GM18951 (cell line): Measurements from ENCODE around the gene SLC39A10.
"Not testable (repeated sequence)": the region's sequence is repeated elsewhere in the genome, so short reads cannot be mapped to it uniquely, and the experiment has no call there.

Source experiments
- POLR2A ChIP-seq: IDR thresholded peaks from 4 replicates; pipeline ENCODE4 v1.6.1; 2011; ENCODE audit warnings: mild to moderate bottlenecking; ENCODE audit not compliant: insufficient read length, insufficient read depth; ENCODE audit errors: extremely low read depth
- in situ Hi-C: fragments of 300-500 bp; cut with MboI; formaldehyde crosslinking; loops from one replicate; pipeline ENCODE4 v1.12.0; 2022; ENCODE audit warnings: low sequenced_read_pairs, mixed read lengths, inconsistent platforms; ENCODE audit not compliant: unreplicated experiment

Gene SLC39A10

GRCh38 chr2:195671563-195671962, 14.5 kb downstream of the SLC39A10 start:
- in situ Hi-C loops = no loop called here
- no peak for TF ChIP-seq POLR2A

DNA sequence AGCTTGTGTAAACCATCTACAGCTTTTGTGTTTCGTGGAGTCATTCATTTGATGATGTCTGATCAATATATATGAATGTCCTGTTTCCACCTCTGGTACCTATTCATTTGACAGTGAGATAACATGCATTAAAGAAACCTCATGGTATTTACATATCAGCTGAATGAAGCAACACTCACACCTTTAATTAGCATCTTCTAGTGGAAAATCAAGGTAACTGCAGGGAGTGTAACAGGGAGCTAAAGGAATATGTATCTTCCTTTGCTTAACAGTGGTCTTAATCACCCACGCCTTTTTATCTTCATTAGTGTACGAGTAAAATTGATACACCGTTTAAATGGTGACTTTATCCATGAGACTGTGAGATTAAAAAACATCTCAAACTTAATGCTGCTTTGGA, 15.6 kb downstream of the SLC39A10 start:
- no peak for TF ChIP-seq POLR2A
- in situ Hi-C loops = no loop called here

- in situ Hi-C loops = no loop called here
- TF ChIP-seq POLR2A = no peak
Observed at GRCh38 chr2:195674491-195675221, 17.6 kb downstream of the SLC39A10 start.

DNA sequence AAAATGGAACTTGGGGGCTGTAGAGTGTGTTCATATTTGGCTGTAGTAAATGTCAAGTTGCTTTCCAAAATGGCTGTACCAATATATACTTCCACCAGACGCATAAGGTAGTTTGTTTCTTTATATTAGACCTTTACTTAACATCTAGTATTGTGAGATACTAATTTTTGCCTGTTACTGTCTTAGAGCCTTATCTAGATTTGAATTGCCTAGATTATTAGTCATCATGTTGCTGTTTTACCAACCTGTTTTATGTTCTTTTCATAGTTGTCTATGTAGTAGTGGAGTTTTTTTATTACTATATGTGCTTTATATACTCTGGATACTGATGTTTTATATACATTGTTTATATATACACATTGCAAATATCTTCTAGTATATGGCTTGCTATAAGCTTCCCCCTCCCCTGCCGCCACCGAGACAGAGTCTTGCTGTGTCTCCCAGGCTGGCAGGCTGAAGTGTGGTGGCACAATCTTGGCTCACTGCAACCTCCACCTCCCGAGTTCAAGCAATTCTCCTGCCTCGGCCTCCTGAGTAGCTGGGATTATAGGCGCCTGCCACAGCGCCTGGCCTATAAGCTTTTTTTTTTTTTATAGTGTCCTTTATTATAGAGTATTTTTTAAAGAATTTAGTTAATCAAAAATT, 18.9 kb downstream of the SLC39A10 start:
- no peak for TF ChIP-seq POLR2A
- in situ Hi-C loops = no loop called here

DNA sequence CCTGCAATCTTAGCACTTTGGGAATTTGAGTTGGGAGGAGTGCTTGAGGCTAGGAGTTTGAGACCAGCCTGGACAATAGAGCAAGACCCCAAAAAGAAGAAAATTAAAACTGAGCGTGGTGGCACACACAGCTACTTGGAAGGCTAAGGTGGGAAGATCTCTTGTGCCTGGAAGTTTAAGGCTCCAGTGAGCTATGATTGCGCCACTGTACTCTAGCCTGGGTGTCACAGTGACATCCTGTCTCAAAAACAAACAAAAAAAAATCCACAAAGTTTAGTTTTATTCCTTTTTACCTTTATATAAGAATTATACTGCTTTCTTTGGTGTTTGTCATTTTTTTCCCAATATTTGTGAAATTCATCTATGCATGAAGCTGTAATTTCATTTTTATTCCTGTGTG, 20.3 kb downstream of the SLC39A10 start:
- no peak for TF ChIP-seq POLR2A
- in situ Hi-C loops = no loop called here

- in situ Hi-C loops = no loop called here
Observed at GRCh38 chr2:195677884-195678283, 20.9 kb downstream of the SLC39A10 start.

DNA sequence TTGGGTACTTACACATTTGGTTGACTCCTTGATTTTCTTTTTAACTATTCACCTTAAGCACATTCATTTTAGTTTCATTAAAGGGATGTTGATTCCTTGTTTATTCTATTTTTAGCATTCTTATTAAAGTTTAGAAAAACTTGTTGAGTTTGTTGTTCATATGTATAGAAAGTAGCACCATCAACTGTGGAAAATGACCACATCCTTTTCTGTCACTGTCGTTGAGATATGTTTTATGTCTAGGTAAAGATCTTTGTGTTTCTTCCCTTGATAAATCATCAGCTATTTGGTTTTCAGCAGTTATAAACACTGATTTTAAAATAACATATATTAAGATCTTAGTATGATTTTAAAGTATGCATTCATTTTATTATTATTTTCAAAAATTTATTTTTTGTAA, 25.1 kb downstream of the SLC39A10 start:
- in situ Hi-C loops = no loop called here
- no peak for TF ChIP-seq POLR2A

More at GRCh38 chr2:195677884-195678283, 20.9 kb downstream of the SLC39A10 start:
- TF ChIP-seq POLR2A = no peak

DNA sequence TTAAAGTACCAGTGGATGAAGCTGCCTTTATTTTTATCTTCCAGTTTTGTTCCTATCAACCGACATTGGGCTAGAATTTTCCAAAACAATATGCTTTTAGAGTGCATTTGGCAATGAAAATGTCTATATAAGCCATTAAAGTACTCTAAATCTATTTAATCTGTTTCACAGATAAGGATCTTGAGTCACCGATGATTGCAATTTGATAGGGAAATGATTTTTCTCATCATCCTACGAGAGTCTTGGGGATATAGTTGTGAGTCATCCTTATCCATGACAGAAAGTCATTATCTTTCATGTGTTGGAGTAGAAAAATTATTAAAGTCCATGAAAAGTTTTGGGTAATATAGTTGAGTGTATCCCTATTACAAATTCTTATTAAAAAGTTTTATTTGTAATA, 26.1 kb downstream of the SLC39A10 start:
- no peak for TF ChIP-seq POLR2A
- in situ Hi-C loops = no loop called here

DNA sequence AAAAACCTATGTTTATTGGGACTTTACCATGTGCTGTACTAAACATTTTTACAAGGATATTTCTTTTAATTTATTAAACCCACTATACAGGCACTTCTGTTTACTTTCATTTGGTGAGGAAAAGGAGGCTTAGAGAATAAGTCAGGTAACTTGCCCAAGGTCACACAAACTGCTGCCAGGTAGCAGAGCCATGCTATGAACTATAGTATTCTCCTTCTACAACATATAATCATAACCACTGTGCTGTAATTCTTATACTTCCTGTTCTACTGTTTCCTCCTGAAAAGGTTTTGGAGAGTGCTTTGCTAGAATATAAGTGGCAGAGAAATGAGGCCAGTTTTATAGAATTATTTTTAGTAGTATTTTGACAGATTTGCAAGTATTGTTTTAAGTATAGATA, 29.5 kb downstream of the SLC39A10 start:
- no peak for TF ChIP-seq POLR2A
- in situ Hi-C loops = no loop called here

DNA sequence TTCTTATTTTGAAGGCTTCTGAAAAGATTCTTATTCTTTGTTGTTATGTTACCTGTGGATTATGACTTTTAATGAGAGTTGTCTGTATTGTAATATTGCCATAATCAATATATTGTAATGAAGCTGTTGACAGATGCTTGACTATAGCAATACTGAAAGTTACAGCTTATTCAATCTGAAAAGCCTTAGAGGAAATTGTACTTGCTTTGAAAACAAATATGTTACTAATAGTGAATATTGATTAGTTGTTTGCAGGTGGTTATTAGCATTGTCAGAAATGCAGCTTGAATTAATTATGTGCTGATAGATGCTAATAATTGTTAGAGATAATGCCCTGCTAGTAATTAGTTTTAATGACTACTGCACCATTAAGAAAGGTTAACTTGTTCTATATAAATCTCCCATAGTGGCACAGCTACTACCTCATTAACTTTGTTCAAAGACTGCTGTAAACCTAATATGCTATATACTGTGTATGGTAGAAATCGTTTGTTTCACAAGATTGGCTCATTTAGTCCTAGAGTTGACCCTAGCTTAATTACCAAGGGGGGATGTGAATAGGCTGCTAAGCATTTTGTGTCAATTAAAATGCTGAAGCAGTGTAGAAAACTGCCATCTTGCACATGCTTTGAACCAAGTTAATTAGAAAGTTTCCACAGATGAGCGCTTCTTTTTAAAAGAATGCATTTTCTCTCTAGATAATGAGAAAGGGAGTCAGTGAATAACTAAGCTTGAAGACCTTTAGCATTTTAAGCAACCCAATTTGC, 30.5 kb downstream of the SLC39A10 start:
- no peak for TF ChIP-seq POLR2A
- in situ Hi-C loops = no loop called here

GRCh38 chr2:195692531-195692930, 35.5 kb downstream of the SLC39A10 start:
- in situ Hi-C loops = not testable (repeated sequence)

- in situ Hi-C loops = no loop called here
- TF ChIP-seq POLR2A = no peak
Observed at GRCh38 chr2:195694553-195694952, 37.5 kb downstream of the SLC39A10 start.

DNA sequence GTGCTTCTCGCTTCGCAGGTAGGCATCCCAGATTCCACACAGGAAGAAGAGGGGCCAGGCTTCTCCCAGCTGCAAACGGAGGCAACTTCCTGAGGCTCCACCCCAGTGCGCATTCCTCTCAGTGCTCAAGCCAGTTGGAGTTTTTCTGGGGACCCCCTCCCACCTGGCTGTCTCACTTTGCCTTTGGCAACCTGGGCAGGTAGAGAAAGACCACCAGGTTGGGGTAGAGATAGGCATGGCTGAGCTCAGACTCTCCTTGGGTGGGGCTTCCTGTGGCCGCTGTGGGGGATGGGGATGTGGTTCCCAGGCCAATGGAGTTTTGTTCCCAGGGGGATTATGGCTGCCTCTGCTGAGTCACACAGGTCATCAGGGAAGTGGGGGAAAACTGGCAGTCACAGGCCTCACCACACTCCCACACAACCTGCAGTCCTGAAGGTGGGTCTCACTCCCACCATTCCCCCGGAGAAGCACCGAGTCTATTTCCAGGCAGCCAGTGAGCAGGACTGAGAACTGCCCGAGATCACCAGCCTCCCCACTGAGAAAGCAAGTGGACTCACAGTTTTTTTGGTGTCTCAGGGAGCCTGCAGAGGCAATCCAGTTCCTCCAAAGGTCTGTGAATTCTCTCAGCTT, 38.1 kb downstream of the SLC39A10 start:
- in situ Hi-C loops = no loop called here
- TF ChIP-seq POLR2A = no peak

GRCh38 chr2:195696012-195696411, 39.0 kb downstream of the SLC39A10 start:
- no peak for TF ChIP-seq POLR2A
- in situ Hi-C loops = no loop called here
